HG03457 (cell line): Measurements from ENCODE around the gene PCDH12.

Source experiments
- ATAC-seq: cut with Tn5 transposase; IDR thresholded peaks from one replicate; pipeline ENCODE4 v1.9.1; 2021; ENCODE audit warnings: moderate number of reproducible peaks; ENCODE audit not compliant: unreplicated experiment

The PCDH12 gene

DNA sequence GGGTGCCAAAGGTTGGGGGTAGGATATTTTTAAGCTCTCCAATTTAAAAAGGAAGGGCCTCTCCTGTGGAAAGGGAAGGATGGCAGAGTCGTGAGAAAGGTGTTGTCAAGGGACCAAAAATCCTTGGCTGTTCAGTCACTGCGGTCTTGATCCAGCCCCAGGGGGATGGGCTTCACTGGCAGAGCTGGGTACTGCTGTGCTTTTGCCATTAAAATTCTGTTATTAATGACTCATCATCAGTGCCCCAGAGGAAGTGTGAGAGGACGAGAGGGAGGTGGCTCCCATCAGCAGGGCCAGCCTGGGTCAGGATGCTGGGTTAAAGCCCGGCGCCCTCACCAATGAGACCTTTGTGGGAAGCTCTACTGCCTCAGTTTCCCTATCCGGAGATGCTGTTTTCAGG, 16.7 kb downstream of the PCDH12 start:
- ATAC-seq: no peak

DNA sequence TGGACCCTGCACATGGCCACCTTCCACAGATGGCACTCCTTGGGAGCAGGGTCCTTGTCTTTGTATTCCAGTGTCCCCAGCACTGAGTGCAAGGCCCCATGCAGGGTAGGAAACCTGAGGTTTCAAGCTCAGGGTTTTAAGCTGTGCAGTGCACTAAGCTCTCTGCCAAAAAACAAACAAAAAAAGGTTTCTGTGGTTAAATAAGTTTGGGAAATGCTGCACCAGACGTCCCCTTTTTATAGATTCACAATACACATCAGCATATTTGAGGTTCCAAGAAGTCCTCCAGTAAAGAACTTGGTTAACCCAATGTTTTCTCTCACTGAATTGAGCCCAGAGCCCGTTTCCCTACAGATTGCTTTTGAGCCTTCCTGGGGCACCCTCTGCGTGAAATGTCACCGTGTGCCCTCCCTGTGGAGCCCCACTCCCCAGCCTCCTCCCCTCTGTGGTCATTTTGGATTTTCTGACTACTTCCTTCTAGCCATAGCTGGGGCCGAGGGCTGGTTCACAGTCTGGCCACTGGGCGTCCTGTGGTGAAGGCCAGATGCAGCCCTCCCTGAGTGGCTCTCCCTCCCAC, 17.2 kb downstream of the PCDH12 start:
- ATAC-seq: no peak

DNA sequence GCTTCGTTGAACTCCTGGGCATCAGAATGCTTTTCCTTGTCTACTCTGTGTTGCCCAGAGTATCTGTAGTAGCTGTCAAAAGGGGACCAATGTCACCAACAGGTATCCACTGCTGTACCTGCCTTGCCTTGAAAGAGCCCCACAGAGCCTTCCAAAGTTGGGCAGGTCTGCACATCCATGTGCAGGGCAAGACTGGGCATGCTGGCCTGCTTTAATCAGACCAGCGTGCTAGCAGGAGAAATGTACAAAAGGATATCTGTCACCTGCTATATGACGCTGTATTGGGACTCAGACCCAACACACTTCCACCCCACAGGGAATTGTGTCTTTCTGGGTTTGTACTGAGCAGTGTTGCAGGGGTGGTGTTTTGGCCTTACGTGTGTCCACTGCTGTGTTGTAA, 22.5 kb downstream of the PCDH12 start:
- ATAC-seq: no peak

DNA sequence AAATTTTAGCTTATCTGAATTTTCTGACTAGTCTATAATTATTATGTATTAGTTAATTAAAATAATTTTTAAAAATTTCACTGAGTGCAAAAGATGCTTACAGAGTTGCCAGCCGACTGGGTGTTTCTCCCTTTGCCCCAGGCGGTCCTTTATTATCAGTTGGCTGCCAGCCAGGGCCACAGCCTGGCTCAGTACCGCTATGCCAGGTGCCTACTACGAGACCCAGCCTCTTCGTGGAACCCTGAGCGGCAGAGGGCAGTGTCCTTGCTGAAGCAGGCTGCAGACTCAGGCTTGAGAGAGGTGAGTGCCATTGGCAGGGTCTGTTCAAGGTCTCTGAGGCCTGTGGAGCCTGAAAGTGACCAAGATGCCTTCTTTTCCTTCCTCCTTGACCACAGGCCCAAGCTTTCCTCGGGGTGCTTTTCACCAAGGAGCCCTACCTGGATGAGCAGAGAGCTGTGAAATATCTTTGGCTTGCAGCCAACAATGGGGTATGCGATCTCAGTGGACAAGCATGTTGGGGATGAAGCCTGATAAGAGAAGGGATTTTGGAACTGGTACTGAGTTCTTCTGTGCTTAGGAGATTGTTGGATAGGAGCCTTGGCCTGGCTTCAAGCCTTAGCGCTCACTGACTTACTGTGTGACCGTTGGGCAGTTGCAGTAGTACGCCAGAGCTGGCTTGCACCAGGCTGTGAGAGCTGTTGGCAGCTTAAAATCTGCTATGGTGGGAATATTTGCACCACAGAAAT, 23.7 kb downstream of the PCDH12 start:
- no peak for ATAC-seq

DNA sequence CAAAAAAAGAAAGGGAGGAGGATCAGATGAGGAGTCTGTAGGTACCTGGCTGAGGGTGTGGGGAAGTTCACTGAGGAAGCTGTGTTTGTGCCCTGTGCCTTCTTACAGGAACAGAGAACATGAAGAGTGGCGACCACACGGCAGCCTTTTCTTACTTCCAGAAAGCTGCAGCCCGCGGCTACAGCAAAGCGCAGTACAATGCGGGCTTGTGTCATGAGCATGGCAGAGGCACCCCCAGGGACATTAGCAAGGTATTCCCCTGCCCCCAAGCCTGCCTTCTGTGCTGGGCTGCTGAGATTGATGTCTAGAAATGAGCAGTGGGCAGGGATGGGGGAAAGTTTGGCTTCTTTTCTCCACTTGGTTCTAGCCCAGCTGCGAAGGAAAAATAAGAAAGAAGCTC, 24.9 kb downstream of the PCDH12 start:
- ATAC-seq: no peak

DNA sequence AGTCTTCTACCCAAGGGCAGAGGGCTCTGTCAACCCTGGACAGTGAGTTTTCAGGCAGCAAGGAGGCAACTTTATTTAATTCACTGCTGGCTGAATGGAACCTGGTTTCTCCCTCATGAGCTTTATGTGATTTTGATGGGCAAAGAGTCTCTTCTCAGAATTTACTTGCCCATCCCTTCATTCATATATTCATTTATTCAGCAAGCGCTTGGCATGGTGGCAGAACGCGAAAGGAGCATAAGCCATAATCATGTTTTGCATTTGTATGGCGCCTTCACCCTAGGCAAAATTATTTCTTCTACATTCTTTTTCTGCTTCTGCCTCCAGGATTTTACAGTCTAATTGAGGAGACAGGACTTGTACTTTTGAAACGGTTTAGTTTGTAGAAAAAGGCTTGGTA, 26.3 kb downstream of the PCDH12 start:
- ATAC-seq: no peak

DNA sequence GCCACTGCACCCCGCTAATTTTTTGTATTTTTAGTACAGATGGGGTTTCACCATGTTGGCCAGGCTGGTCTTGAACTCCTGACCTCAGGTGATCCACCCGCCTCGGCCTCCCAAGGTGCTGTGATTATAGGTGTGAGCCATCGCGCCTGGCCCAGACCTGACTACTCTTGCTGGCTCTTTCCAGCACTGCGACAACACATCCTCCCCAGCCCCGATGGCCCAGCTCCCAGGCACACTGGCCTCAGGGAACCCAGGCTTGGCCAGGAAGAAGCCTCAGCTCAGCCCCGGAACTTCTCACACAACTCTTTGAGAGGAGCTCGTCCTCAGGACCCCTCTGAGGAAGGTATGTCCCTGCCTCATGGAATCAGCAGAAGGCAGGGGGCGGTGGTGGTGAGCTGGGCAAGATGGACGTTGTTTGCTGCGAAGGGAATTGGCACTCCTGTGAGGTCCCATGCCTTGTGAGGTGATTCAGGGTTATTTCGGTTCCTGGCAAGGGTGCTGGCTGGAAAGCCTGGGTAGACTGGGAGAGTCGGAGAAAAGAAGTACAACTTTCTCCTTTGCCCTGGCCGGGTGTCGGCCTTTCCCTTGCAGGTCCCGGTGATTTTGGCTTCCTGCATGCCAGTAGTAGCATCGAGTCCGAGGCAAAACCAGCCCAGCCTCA, 28.5 kb downstream of the PCDH12 start:
- ATAC-seq: no peak

DNA sequence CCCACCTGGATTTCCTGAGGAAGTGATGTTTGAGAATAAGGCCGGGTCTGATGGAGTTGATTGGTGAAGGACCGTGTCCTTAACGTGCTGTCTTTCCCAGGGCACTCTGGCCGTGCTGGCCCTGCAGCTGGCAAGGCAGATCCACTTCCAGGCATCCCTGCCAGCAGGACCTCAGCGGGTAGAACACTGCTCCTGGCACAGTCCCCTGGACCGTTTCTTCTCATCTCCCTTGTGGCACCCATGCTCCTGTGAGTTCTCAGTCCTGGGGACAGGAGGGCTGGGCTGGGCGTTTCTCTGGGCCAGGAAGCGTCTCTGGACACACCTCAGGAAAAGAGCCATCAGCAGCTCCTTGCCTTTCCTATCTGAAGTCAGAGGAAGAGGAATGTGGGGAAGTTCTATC, 30.0 kb downstream of the PCDH12 start:
- no peak for ATAC-seq

DNA sequence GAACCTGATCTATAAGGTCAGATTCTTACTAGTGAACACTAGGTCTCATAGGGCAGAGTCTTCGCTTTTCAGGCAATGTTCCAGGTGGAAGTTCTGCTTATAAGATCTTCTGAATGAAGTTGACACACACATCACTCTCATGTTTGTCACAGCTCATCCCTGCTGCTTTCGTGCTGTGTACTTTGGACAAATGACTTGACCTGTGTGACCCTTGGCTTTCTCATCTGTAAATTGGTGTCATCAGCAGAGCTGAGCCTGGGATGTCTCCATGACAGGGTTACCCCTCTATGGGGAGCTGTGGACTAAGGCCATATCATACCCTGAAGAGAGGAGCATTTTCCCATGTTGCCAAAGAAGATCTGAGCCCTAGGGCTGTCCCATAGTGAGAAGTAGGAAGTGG, 31.6 kb downstream of the PCDH12 start:
- ATAC-seq: no peak

DNA sequence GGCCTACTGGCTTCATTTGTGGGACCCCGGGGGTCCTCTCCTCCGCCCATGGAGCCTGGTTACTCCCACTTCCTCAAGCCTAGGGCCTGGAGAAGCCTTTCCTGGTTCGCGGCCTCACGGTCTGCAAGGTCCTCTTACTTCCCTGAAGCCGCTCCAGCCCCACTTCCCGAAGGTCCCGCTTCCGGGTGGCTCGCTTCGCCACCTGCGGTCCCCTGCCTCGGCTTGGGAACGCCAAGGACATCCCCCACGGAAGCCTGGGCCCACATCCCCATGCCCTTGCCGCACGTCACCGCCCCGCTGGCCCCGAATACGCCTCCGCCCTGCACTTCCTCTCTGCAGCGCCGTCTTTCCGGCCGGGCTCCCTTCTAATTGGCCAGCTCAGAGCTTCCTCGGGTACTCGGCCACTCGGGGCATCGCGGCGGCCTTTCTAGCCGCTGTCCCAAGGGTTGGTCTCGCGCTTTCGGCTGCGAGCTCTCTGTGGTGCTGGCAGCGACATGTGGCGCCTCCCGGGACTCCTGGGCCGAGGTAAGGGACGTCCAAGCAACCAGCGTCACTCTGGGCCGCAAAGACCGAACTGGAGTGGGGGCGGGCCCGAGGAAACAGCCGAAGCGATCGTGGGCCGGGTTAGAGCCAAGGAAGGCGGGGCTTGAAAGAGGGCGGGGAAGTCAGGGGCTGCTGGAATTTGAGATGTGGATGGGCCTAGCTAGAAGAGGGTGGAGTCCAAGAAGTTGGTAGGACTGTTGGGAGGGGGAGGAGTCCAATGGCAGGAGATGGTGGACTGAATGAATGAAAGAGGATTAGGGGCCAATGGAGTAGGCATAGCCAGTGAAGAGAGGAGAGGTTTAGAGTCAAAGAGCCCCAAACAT, 34.3 kb downstream of the PCDH12 start, which contains the start of gene DELE1:
Gene DELE1 (plus strand): TSS at position 424 of the 866 bp plus-strand sequence. CDS start 71 bp downstream, at position 495.
- ATAC-seq: peak; percentile 96

DNA sequence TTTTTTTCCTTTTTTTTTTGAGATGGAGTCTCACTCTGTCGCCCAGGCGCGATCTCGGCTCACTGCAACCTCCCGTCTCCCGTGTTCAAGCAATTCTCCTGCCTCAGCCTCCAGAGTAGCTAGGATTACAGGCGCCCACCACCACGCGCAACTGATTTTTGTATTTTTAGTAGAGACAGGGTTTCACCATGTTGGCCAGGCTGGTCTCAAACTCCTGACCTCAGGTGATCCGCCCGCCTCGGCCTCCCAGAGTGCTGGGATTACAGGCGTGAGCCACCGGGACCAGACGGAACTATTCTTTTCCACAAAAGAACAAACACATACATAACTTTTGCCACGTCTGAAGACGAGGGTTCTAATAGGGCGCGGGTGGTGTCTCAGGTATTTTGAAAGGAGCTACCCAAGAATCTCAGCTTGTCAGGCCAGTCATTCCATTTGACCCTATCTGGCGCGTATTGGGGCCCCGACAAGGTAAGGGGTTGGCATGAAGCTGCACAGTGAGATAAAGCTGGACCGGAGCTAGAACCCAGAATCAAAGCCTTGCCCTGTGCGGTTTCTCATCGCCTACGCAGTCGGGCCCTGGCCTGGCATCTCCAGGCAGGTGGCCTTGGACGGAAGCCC, 35.1 kb downstream of the PCDH12 start:
- ATAC-seq: peak; percentile 3

DNA sequence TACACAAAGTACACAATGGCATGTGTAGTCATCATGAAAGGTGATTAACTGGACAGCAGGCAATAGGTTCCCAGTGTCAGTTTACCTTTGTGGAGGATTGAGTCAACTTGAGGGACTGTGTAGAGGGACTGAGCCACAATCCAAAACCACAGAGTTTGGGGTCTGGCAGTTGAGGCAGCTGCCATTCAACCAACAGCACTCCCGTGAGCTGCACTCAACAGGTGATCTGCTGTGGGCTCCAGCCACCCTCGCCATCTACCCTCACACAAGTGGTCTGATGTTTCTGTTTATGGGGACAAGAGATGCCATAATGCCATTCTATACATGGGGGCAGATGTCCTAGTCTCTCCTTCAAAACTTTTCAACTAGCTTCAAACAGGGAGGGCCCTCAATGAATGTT, 37.2 kb downstream of the PCDH12 start:
- no peak for ATAC-seq

DNA sequence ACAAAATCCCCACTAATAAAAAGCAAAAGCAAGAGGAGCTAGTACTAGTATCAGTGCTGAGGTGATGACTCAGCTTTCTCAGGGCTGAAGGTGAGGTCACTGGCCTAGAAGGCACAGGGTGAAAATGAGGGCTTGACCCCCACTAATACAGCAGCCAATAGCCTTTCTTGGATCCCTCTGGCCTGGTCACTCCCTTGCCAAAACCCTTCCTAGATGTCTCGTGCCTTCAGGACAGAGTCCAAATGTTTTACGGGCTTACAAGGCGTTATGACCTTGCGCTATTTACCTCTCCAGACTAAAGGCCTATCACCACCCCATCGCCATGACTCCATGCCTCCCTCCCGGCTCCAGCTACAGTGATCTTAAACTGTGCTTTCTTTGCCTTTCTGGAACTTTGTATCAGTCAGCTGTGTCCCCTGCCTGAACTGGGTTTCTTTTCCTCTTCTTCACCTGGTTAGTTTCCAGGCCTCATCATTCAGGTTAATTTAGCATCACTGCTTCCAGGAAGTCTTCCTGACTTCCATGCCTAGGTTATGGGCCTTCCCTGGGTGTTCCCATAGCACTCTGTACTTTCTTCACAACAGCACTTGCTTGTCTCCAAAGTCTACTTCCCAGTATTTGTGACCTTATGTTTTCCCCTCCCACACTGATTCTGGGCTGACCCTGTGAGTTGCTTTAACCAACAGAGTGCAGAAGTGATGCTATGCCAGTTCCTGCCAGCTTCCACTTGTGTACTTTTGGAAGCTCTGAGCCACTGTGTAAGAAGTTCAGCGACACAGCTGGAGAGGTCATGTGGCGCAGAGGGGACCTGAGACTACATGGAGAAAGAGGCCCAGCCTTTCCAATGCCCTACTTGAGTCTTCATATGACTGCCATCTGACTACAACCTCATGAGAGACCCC, 38.5 kb downstream of the PCDH12 start:
- ATAC-seq: no peak

DNA sequence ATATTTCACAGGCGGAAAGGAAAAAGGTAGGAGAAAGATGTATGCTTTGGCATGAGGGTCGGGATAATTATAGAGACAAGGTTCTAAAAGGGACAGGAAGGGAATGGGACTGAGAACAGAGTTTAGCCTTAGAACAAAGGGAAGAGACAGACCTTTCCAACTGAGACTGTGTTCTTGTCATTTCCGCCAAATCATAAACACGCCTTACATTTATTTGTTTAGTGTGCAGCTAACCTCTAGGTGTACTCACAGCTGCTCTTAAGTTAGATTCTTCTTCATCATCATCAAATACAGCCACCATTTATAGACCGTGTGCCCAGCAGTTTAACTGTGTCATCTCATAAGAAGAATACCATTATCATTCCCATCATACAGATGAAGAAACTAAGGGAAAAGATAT, 40.2 kb downstream of the PCDH12 start:
- ATAC-seq: no peak

DNA sequence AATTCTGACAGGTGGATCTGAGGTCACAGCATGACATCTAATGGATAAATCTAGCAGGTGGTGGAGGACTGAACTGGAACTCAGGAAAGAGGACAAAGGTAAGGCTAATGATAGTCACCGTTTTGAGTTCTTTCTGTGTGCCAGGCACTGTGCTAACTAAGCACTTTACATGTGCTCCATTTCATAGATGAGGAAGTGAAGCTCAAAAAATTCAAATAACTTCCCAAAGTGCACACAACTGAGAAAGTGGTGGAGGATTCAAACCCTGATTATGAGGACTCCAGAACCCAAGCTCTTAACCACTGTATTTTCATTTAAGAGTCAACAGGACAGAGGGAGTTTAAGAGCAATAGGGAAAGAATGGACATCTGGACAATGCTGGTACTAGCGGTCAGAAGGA, 41.5 kb downstream of the PCDH12 start:
- ATAC-seq: no peak

DNA sequence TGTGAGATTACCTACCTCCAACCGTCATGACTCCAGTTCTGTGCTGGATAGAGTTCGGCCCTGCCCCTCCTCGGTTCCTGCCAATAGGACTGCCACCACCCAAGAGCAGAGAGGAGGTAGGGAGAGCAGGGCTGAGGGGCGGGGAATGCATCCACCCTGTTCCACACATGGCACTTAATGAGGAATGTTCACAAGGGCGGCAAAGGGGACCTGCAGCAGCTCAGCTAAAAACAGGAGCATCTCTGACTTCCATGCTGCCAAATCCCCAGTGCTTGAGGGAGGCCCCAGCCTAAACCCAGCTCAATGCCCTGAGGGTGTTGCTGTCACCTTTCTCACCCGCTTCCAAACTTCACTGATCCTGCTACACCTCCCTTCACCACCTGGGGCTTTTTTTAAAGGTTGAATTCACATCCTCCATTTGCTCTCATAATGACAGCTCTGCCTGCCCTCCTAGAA, 42.1 kb downstream of the PCDH12 start:
- no peak for ATAC-seq

DNA sequence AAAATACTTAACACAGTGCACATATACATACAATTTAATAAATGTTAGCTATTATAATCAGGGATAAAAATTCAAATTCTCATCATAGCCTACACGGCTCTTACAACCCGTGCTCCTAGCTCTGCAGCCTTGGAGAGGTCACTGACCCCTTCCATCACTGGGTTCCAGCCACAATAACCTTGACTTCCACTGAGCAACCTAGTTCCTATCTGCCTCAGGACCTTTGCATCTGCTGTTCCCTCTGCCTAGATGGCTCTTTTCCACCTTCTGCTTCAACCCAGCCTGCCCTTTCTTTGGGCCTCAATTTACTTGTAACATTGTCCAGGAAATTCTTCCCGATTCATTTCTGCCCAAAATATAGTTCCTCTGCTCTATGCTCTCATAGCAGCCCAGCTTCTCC, 43.2 kb downstream of the PCDH12 start:
- no peak for ATAC-seq

DNA sequence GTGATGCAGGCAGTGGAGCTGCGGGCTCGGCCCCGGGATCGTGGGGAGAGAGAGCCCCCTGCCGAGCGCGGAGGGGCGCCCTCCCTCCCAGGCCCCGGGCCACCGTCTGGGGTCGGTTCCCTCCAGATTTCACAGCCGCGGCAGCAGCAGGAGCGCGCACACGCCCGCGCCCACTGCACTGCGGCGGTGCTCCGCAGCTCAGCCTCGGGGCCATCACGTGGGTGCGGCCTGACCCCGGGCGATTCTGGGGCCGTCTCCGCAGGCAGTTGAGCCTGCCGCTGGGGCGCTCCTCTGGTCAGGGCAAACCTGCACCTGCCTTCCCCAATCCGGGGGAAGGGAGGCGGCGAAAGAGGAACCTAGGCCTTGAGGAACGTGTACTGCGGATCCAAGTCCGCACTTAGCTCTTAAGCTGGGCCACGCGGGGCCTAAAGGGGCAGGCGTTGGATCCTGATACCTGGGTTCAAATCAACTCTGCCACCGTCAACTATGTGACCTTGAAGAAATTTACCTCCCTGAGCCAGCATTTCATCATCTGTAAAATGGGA, 43.7 kb downstream of the PCDH12 start:
- ATAC-seq: no peak

DNA sequence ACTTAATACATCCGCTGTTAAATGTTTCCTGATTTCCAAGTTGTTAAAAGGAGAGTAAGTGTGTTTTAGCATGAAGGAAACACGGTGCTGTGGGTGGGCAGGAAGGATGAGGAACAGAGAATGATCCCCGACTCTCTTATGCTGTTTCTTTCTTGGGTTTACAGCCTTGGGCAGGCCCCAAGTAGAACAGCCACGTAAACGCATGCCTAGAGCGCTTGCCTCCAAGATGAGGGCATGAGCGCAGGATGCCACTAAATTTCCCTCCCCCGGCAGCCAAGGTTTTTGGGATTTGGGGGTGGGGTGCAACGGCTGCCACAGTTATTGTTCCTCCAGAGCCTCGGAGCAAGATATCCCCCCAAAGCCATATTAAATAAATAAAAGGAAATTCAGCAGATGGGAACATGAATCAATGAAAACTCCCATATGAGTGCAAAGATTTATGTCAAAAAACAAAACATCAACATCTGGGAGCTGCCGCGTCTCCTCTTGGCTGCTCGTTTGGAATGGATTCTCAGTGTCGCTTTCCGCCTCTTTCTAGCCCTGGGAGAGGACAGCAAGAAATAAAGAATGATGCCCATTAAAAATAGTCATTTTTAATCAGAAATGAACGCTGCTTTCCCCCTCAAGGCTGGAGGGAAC, 44.3 kb downstream of the PCDH12 start:
- ATAC-seq: no peak
